ELF-1 (cell line): ENCODE measurements around the gene PHF23.

Experiments
- DNase-seq: peaks from one replicate; pipeline ENCODE4 v3.0.0-alpha.2; 2016; ENCODE audit warnings: low read depth, low spot score

The PHF23 gene

DNA sequence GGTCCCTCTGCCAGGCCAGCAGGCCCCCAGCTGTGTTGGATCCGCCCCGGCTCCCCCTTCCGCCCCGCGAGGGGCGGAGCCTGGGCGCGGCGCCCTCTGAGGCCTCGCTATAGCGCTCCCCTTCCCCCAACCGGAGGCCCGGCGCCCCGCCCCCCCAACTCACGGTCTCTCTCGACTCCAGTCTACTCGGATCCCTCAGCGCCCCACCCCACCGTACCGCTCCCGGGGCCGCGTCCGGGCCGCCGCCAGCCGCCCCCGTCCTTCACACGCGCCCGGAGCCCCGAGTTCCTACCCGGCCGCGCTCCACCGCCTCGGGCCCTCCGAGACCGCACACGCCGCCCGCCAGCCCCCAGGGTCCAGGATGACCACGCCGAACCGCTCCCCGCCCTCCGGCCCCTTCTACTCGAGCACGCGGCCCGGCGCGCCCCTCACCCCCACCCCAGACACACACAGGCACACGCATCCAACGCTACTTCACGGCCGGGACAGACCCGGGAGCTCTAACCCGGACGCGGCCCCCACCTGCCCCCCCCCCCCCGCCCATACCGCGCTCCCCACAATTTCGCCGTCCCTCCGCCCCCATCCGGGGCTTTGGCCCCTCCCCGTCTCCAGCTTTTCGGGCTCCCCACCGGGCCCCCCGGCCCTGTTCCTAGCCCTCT lies 1.4 kb downstream of the PHF23 start:
- DNase-seq, result peak; percentile 59

DNA sequence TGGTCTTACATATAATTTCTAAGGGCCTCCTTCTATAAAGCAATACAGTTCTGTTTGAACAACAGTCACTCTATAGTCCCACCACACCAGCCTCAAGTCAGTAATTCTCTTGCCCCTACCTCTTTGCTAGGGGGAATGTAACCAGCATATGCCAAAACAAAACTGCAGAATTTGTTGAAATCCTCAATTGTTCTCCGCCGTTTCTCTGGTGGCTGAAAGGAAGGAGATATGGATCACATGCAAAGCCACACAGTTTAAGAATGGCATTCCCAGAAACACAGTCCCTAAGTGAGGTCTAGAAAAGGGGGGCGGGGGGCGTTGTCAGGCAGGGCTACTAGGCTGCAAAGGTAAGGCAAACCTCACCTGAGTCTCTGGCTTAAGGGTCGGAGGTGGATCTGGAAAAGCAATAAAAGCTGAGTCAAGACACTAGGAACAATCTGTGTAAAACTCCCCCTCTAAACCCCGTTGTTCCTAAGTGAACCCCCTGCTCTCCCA lies 1.9 kb downstream of the PHF23 start:
- DNase-seq, result no peak

DNA sequence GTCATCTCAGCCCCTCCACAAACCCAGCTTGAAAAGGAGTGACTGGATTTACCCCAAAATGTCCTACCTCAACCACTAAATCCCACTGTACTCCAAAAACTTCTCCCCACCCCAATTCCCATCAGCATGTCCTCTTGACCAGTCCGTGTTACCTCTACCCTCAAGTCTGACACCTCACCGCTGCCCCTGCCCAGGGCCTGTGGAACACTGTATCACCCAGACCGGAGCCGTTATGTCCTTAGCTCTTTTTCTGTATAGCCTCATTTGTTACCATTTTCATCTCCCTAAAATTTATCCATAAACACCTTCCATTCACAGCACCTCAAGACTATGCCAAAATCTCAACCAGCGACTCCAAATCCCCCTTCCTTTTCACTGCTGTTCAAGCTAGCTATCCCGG lies 2.4 kb downstream of the PHF23 start:
- DNase-seq, result no peak

DNA sequence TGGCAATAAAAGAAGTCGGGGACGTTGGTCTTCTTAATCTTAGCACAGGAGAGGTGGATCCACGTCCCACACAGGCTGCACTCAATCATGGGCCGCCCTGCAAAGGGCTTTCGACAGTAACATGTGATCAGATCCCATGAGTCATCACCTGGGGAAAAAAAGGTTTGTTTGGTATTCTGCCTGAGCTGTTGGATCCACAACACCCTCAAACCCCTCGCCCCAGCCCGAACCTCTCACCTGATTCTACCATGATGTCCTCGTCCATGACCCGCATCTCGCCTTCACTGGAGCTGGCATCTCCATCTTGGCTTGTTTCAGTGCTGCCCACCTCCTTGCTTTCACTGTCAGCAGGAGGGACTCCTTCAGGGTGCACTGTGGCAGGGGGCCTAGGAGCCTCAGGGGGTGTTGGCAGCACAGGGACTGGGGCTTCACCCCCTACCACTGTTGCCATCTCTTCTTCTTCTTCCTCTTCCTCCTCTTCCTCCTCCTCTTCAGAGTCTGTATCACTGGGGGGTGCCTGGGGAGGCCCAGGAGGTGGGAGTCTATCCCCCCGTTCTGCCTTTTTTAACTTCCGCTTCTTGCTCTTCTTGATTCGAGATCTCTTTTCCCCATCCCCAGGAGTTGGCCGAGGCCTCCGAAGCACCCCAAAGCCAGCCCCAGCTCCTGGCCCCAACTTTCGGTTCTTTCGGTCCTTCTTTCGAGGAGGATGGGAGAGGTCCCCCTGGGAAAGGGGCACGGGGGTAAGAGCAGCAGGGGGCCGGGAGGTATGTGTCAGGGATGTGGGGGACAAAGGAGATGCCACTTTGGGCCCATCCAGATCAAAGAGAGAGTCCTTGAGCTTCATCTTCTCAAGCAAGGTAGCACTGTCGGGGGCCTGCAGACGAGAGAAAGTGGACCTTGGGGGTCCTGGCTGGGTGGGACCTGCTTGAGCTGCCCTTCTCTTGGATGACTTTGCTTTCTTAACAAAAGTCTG lies 3.3 kb downstream of the PHF23 start:
- no peak for DNase-seq

DNA sequence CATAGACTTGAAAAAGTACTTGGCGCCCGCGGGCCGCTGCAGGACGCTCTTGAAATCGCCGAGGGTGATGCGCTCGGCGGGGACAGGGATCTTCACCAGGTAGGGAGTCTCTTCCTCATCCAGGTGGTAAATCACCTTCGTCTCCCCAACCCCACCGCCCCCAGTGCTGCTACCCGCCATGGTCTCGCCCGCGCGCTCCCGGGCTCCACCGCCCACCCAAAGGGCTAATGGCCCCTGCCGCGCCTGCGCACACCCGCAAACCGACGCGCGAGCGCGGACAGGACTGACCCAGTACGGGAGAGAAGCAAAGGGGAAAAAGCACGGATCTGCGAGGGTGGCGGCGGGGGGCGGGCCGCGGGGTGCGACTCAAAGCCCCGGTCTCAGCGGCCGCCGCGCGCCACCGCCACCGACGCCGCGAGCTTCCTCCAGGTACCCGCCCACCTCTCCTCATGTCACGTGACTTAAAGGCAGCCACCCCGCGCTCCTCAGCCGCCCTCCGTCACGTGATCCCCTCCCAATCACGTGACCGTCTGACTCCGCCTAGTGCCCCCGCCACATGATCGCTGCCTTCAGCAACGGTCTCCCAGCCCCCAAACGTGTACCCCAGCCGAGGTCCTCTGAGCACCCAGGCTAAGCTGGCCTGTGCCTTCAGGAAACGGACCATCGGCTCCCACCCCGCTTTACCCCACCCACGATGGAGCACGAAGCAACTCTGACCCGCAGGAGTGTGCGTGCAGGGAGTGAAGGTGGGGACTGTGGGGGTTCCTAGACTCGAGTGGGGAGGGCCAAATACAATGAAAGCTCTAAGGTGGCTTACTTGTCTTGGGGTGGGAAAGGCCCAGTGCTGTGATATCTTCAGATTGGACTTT lies 4.9 kb downstream of the PHF23 start, which contains the start of gene DVL2:
TSS of gene DVL2 (minus strand) at position 435 of the 869 bp plus-strand sequence. CDS start at position 180, 255 bp downstream.
- peak; percentile 98 for DNase-seq

DNA sequence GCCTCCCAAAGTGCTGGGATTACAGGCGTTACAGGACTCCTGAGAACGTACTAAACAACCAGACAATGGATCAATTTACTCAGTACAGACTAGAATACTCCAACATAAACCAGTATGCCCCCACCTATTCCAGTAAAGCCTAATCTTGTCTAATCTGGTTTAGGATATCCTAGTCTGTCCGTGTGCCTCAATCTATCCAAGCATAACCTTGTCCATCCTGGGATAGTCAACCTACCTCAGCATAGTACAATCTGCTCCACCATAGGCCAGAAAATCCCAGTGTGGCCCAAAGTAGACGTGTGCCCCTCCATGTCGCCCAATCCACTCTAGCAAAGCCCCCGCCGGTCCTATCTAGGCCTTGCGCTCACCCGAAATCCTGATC lies 5.6 kb downstream of the PHF23 start:
- no peak for DNase-seq

DNA sequence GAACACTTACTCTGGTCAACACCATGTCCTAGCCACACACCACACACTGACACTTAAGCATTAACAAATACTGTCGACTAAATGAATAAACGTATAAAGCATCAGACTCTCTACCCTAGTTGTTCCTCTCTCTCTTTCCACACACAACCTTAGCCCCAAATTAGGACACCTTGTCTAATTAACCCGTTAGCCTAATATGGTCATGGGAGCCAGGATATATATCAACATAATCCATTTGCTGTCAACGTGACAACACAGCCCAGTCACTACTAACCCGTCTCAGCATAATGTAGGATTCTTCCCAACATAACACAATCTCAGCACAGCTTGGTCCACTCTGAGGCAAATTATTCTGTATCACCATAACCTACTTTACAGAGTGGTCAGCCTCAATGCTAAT lies 7.1 kb downstream of the PHF23 start:
- no peak for DNase-seq

DNA sequence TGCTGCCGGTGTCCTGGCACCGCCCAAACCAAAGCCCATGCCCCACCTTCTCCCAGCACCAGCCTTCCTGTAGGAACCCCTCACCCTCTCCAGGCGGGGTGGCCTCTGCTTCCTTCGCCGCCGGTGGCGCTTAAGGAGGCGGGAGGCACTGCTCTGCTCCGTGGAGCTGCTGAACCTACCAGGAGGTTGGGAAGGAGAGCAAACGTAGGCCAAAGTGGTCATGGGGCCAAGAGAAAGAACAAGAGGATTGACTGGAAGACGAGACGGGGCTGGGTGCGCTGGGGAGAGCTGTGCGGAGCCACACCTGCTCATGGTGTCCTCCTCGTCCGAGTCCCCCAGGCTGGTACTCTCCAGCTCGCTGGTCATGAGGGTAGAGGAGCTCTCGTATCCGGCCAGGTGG lies 9.8 kb downstream of the PHF23 start:
- DNase-seq, result no peak

DNA sequence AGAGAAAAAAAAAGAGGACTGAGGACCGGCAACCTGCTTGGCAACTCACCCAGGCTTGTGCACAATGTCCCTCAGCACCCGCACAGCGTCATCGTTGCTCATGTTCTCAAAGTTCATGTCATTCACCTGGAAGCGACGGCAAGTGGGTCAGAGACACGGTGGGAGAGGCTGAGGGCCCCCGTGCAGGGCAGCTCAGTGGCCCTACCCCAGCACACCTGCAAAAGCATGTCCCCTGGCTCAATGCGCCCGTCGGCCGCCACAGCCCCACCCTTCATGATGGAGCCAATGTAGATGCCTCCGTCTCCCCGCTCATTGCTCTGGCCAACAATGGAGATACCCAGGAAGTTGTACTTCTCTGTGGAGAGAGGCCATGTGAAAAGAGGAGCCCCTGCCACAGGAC lies 10.3 kb downstream of the PHF23 start:
- DNase-seq, result no peak

DNA sequence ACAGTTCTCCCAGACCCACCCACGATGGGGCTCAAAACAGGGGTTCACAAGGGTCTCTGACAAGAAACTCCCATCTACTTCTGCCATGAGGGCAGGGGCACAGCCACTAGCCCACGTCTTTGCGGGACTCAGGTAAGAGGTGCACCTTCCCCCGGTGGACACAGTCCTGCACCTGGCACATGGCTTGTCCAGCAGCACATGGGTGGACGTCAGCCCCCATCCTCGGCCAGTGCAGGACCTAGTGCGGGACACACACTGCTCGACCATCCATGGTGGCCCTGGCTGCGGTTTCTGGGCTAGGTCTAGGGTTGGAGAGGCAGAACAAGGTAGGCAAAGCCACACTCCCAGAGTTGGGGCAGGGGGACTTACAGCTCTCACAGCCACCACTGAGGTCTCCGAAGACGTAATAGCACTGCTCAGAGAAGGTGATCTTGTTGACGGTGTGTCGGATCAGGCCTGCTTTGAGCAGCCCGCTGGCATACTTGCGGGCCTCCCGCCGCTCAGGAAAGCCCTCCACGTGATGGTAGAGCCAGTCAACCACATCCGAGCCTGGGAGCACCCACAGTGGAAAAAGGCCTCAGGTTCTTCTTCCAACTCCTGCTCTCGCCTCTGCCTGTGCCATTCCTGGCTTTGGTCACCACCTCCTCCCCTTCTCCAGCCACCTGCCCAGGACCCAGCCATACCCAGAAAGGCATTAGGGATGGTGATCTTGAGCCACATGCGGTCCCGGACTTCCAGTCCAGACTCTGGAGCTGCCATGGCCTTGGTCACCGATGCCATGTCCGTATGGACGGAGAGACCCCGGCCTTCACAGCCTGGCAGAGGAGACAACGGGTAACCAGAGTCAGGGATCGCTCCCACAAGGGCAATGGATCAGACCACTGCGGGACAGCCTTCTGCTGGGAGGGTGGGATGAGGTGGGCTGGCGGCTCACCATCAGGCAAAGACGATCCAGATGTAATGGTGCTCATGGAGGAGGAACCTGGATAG lies 12.2 kb downstream of the PHF23 start:
- DNase-seq, result no peak

DNA sequence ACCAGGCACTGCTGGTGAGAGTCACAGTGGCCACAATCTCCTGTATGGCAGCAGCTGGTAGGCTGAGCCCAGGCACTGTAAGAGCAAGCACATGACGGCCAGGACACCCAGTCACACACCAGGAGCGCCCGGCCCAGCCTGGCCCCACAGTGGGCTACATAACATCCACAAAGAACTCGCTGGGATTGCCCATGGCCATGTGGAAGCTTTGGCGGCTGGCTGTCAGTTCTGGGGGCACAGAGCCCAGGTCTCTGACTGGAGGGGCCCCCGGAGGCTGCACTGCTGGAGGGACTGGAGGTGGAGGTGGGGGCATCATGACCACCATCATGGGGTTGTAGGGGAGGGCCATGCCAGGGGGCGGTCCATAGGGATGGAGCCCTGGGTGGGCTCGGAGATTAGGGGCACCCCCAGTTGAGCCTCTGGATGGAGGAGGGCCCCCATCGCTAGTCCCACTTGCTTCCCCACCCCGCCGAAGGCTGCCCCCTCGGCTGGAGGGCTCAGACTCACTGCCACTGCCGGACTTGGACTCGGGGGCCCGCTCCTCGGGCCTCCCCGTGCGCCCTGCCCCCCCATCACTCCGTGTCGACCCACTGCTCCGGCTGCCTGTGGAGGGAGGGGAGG lies 13.4 kb downstream of the PHF23 start:
- DNase-seq, result no peak

DNA sequence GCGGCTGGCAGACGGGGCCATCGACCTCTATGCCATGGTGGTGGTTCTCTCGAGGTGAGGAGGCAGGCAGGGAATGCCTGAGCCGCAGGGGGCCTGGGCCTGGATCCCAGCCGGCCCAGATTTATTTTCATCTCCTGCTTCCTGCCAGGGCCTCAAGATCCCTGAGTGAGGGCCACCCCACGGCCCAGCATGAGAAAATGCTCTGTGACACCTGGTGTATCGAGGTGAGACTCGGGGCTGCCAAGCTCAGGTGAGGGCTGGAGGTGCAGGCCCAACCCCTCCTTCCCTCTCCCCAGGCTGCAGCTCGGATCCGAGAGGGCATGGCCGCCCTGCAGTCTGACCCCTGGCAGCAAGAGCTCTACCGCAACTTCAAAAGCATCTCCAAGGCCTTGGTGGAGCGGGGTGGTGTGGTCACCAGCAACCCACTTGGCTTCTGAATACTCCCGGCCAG lies 14.6 kb downstream of the PHF23 start:
- no peak for DNase-seq

DNA sequence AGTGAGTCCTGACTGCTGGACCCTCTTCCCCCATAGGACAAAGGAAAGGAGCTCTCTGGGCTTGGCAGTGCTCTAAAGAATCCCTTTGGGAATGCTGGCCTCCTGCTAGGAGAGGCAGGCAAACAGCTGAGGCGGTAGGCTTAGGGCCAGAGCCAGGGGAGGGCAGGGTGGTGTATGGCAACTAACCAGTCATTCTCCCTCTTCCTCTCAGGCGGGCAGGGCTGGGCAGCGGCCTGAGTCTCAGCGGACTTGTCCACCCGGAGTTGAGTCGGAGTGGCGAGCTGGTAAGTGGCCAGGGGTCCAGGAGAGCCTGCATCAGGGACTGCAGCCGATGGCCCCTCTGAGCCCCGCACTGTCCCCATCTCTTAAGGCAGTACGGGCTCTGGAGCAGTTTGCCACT lies 15.1 kb downstream of the PHF23 start:
- DNase-seq, result no peak

DNA sequence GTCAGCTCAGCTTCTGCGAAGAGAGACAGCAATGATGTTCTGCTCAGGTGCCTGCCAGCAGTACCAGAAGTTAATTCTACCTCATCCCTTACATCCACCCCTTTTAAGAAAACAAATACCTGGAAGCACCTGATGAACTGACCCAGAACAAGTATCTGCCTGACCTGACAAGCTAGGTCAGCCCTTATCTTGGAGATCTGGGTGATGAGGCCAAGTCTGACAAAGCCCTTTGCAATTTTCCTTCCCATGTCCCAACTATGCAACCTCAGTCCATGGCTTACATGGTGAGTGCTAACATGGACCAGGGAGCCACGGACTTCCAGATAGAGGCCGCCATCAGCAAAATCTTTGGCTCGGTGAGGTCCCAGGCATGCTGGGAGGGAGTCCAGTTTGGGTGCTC lies 15.9 kb downstream of the PHF23 start:
- no peak for DNase-seq

DNA sequence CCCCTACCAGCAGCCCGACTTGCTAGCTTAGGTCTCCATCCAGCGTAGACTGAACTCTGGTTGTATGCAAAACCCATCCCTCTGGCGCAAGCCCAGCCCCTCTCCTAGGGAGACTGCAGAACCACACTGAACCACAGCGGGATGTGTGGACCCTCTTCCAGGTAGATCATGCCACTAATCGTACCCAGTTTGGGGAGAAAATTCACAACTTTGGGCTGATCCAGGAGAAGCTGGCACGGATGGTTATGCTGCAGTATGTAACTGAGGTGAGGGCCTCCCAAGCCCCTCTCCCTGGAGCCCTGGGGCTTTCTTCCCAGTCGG lies 16.3 kb downstream of the PHF23 start:
- DNase-seq, result no peak

DNA sequence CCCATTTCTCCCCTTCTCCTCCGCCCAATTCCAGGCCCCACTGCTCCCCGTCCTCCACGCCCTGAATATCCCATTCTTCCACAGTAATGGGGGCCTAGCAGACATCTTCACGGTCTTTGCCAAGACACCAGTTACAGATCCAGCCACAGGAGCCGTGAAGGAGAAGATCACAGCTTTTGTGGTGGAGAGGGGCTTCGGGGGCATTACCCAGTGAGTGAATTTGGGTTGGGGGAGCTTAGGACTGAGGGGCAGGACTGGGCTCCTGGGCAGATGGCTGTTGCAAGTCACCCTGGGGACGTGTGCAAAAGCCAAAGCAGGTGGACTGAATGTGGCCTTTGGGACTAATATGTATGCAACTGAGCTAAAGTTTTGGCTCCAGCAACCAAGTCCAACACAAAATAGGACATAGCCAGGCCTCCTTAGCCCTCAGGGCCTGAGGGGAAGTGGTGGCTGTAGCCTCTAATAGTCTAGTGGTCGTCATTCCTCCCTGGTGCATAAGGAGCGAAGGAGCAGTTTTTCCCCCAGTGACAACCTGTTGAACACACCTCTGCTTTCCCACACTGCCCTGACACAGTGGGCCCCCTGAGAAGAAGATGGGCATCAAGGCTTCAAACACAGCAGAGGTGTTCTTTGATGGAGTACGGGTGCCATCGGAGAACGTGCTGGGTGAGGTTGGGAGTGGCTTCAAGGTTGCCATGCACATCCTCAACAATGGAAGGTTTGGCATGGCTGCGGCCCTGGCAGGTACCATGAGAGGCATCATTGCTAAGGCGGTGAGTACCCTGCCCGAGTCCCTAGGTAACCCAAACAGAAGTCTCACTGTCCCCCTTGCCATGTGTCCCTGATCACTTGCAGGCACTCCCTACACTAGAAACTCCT lies 16.9 kb downstream of the PHF23 start:
- no peak for DNase-seq

DNA sequence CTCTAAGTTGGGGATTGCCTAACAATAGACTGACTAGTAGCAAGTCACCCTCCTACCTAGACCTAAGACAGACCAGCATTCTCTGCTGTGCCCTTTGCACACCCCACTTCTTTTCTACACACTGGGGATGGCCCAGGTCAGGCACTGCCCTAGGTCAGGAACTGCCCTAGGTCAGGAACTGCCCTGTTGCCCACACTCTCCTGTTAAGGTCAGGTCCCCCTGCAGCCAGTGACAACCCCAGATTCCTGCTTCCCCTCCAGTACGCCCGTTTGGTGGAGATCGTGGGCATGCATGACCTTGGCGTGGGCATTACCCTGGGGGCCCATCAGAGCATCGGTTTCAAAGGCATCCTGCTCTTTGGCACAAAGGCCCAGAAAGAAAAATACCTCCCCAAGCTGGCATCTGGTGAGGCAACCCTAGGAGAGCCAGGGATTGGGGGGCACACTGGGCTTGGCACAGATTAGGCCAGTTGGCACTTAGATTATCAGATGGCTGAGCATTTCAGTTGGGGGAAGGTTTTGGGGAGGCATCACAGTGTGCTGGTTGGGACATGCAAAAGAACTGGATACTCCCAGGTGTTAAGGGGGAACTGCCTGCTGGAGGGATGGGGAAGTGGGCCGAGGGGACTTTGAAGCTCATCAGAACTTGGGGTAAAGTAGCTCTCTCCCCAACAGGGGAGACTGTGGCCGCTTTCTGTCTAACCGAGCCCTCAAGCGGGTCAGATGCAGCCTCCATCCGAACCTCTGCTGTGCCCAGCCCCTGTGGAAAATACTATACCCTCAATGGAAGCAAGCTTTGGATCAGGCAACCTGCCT lies 17.8 kb downstream of the PHF23 start:
- no peak for DNase-seq

DNA sequence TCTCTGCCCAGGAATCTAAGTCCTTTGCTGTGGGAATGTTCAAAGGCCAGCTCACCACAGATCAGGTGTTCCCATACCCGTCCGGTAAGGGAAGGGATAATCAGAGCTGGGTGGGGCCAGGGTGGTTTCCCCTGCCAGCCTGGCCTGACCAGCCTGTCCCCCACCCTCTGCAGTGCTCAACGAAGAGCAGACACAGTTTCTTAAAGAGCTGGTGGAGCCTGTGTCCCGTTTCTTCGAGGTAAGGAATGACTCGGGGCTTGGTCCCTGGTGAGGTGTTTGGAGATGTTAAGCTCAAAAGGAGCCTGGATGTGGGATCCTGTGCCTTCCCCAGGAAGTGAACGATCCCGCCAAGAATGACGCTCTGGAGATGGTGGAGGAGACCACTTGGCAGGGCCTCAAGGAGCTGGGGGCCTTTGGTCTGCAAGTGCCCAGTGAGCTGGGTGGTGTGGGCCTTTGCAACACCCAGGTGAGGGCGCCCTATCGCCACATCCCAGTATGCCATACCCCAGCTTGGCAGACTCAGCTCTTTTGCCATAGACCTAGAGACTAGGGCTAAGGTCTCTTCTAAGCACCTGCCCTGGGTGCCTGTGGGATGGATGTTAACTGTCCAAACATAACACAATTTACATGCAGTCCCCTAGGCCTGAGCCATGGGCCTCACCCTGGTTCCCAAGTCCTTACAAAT lies 18.5 kb downstream of the PHF23 start:
- peak; percentile 70 for DNase-seq
